Ectodermal cell (in vitro differentiated cells): ENCODE results near the gene CADPS.

ENCODE experiments used
- H3K27ac ChIP-seq: 2 replicates; pipeline ENCODE4 v1.7.0; 2013; ENCODE audit warnings: mild to moderate bottlenecking, low read depth, low read length; ENCODE audit not compliant: insufficient read depth, poor library complexity, severe bottlenecking
- H3K27me3 ChIP-seq: 2 replicates; pipeline ENCODE4 v1.7.0; 2013; ENCODE audit warnings: mild to moderate bottlenecking, low read length; ENCODE audit not compliant: insufficient read depth, control insufficient read depth, poor library complexity, severe bottlenecking
- H3K36me3 ChIP-seq: one replicate; pipeline ENCODE4 v1.7.0; 2013; ENCODE audit warnings: low read length; ENCODE audit not compliant: control insufficient read depth, insufficient read depth
- H3K4me1 ChIP-seq: one replicate; pipeline ENCODE4 v1.7.0; 2013; ENCODE audit warnings: low read length; ENCODE audit not compliant: control insufficient read depth, insufficient read depth
- H3K4me3 ChIP-seq: 2 replicates; pipeline ENCODE4 v1.7.0; 2013; ENCODE audit warnings: low read depth, low read length, control low read depth; ENCODE audit not compliant: insufficient read depth
- H3K9me3 ChIP-seq: 2 replicates; pipeline ENCODE4 v1.7.0; 2013; ENCODE audit warnings: mild to moderate bottlenecking, low read length, moderate library complexity; ENCODE audit not compliant: control insufficient read depth
- WGBS, 2 experiments: methylation state at CpG; one replicate each; pipeline ENCODE4 v1.1.7; 2013; ENCODE audit warnings: missing lambda C conversion rate in 2 of 2; 5-methylcytosine and 5-hydroxymethylcytosine counted together

Gene CADPS

DNA sequence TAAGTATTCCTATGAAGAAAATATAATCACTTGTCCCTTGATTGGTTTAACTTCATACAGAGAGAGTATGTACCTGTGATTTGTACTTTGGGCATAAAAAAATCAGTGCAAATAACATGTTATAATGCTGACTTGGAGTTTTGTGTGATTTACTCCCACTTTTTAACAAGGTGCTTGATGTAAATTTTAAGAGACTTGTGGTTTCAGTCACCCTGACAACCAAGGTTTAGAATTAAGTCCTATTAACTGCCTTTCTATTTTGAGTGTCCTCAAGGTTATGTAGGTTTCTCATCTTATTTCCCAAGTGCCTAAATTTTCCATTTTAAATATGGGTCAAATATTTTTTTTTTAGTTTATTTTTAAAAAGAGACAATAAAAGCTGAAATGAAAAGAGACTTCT, 244.6 kb downstream of the CADPS start:
- H3K27me3 ChIP-seq = no peaks in the 10 kb centered on the region
- no peaks in the 10 kb centered on the region for H3K9me3 ChIP-seq
- no peak overlapping the region for H3K27ac ChIP-seq
- no peak overlapping the region for H3K4me3 ChIP-seq
- no peaks in the 10 kb centered on the region for H3K4me1 ChIP-seq
- H3K36me3 ChIP-seq = no peaks in the 10 kb centered on the region

DNA sequence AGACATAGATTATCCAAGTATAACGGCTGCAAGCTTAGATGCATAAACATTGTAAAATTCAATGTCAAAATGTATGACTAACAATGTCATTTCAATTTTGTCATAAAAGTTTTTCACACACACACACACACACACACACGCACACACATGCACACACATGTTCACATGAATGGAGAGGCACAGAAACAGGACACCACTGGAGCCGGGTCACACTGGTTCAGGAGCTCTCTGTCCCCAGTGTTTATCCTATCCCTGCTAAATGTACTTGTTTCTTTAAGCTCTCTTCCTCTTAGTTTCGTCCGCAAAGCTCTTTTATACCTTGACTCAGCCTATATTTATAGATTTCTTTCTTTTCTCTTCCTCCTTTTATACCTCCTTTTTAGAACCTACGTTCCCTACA, 249.9 kb downstream of the CADPS start:
- WGBS, 2 experiments = 52 to 61% methylated on average over 5 to 6 of the region's 6 CpGs
- Histone ChIP-seq H3K36me3 (no peaks in the 10 kb centered on the region), H3K4me1 (no peaks in the 10 kb centered on the region)

DNA sequence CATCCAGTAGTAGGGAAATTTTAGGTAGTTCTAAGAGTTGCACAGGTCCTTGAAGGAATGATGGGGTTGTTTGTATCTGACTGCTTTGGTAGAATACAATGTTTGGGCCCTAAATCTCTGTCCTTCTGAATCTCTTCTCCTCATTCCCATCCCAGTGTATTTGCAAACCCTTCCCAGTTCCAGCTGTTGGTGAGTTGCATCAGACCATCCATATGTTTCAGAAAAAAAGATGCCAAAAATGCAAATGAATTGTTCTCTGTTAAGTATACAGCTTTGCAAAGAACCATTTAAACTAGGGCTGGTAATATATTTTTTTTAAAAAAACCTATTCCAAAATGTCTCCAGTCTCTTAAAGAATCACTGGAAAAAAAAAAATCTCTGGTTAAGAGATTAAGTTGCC, 251.0 kb downstream of the CADPS start:
- H3K4me3 ChIP-seq = no peak overlapping the region
- H3K9me3 ChIP-seq = no peaks in the 10 kb centered on the region
- H3K36me3 ChIP-seq = no peaks in the 10 kb centered on the region
- H3K27ac ChIP-seq = no peak overlapping the region
- no peaks in the 10 kb centered on the region for H3K4me1 ChIP-seq
- H3K27me3 ChIP-seq = no peaks in the 10 kb centered on the region

More for the DNA sequence above, 249.9 kb downstream of the CADPS start:
- Histone ChIP-seq H3K4me3 (no peak overlapping the region), H3K27ac (no peak overlapping the region), H3K9me3 (no peaks in the 10 kb centered on the region), H3K27me3 (no peaks in the 10 kb centered on the region)

GRCh38 chr3:62622553-62623174, 252.6 kb downstream of the CADPS start:
- H3K9me3 ChIP-seq = no peaks in the 10 kb centered on the region
- no peaks in the 10 kb centered on the region for H3K36me3 ChIP-seq
- H3K4me1 ChIP-seq = no peaks in the 10 kb centered on the region
- no peak overlapping the region for H3K27ac ChIP-seq
- no peaks in the 10 kb centered on the region for H3K27me3 ChIP-seq
- H3K4me3 ChIP-seq = no peak overlapping the region
- WGBS, 2 experiments = 59 to 61% methylated on average over 4 to 5 of the region's 5 CpGs

DNA sequence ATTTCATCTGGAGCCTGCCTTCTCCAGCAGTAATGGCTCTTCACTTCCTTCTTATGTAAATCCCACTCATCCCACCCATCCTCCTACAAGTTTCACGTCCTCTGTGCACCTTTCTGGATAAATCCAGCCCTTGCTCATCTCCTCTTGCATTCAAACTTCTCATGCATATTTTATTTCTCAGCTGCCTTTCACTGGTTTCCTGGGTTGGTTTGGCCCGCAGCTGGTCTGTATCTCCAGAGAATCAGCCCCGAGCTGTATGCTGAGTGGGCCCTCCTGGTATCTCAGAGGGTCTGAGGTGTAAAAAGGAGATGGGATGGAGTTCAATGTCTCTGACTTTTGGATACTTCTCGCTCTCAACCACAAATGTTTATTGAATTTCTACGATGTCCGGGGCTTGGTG, 253.3 kb downstream of the CADPS start:
- Histone ChIP-seq H3K9me3 (no peaks in the 10 kb centered on the region), H3K27ac (no peak overlapping the region), H3K4me3 (no peak overlapping the region), H3K36me3 (no peaks in the 10 kb centered on the region), H3K27me3 (no peaks in the 10 kb centered on the region), H3K4me1 (no peaks in the 10 kb centered on the region)
- 86 to 91% methylated on average over 6 of the region's 6 CpGs for WGBS, 2 experiments

DNA sequence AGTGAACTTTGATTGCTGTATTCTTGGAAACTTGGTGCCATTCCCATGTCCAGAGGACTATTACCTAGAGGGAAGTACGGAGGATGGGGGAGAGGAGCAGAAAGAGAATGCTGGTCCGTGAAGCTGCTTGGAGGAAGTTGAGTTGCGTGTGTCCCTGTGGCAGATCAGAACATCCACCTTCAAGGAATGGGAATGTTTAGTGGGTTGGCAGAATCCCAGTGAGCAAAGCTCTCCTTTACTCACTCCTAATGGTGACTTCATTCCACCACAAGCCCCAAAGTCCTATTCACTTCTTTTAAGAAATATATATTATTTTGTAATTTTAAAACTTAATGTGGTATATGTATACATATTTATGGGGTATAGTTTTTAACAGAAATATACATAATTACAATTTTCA, 254.0 kb downstream of the CADPS start:
- no peaks in the 10 kb centered on the region for H3K27me3 ChIP-seq
- H3K9me3 ChIP-seq = no peaks in the 10 kb centered on the region
- H3K4me3 ChIP-seq = no peak overlapping the region
- no peak overlapping the region for H3K27ac ChIP-seq
- WGBS, 2 experiments = 87 to 93% methylated on average over 3 of the region's 3 CpGs
- H3K4me1 ChIP-seq = no peaks in the 10 kb centered on the region
- H3K36me3 ChIP-seq = no peaks in the 10 kb centered on the region

DNA sequence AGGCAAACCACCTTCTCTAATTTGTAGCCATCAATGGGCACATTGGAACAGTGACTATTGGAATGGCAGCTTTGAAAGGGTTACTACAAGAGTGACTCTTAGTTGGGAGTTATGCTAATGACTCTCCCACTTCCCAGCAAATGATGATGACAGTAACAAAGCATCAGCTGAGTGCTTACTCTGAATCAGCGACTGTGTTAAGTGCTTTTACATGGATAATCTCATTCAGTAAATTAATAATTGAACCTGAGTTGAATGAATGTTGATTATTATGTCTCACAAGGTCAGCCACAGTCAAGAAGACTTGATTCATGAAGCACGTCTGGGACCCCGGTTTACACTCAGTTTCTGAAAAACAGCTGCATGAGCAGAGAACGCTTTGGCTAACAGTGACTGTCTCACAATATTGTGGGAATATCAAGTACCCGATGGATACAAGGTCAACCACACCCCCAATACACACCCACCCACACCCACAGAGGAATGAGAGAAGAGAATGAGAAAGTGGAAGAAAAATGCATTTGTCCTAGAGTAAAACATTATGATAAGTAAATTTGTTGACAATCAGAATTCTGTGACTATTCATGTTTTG, 259.9 kb downstream of the CADPS start:
- H3K9me3 ChIP-seq = no peaks in the 10 kb centered on the region
- WGBS, 2 experiments = 60 to 64% methylated on average over 4 of the region's 5 CpGs
- no peaks in the 10 kb centered on the region for H3K36me3 ChIP-seq
- no peaks in the 10 kb centered on the region for H3K4me1 ChIP-seq
- H3K4me3 ChIP-seq = no peak overlapping the region
- H3K27ac ChIP-seq = no peak overlapping the region
- no peaks in the 10 kb centered on the region for H3K27me3 ChIP-seq

- Histone ChIP-seq H3K27me3 (no peaks in the 10 kb centered on the region), H3K36me3 (no peaks in the 10 kb centered on the region), H3K9me3 (no peaks in the 10 kb centered on the region), H3K4me3 (no peak overlapping the region), H3K4me1 (no peaks in the 10 kb centered on the region), H3K27ac (no peak overlapping the region)
- 90 to 96% methylated on average over 1 of the region's 1 CpG for WGBS, 2 experiments
Observed at GRCh38 chr3:62614527-62614926, 260.7 kb downstream of the CADPS start.

- H3K4me3 ChIP-seq = no peak overlapping the region
- WGBS, 2 experiments = 88 to 98% methylated on average over 3 of the region's 3 CpGs
- H3K36me3 ChIP-seq = no peaks in the 10 kb centered on the region
- H3K9me3 ChIP-seq = no peaks in the 10 kb centered on the region
- H3K27ac ChIP-seq = no peak overlapping the region
- H3K27me3 ChIP-seq = no peaks in the 10 kb centered on the region
- H3K4me1 ChIP-seq = peaks cover 3% of the 10 kb centered on the region
Observed at GRCh38 chr3:62611541-62612240, 263.5 kb downstream of the CADPS start.

DNA sequence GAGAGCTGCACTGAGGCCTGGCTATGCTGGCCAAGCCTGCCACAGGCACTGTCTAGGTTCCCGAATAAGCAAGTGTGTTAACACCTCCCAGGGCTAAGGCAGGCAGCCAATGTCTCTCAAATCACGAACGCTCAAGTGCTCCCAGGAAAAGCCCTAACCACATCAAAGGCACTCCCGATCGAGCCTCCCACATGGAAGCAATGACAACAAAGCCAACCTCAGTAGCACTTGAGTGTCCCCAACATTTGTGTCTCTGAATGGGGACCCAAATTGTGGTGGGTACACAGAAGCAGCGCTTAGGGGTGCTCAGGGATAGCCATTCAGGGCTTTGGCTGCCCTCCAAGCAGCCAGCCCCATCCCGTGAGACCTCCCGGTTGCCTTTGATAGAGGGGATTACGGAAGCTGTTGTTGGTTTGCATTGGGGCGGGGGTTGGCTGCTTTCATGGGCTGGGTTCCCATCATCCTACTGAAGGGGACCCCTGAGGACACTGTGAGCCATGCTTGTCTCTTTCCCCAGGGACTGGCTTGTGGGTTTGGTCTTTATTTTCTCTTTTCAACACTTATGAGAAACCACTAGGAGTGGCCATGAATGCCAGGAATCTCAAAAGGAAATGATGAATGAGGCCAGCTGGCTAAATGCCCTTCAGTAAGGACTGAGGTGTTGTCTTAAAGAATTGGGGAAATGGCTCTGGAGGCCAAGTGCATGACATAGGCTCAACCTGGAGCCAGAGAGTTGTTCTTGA, 267.8 kb downstream of the CADPS start:
- Histone ChIP-seq H3K27me3 (no peaks in the 10 kb centered on the region), H3K9me3 (no peaks in the 10 kb centered on the region), H3K27ac (no peak overlapping the region), H3K4me1 (peaks cover 22% of the 10 kb centered on the region), H3K36me3 (no peaks in the 10 kb centered on the region), H3K4me3 (no peak overlapping the region)
- 73 to 77% methylated on average over 10 of the region's 10 CpGs for WGBS, 2 experiments
